ENCODE measurements around the gene SIL1. TPM values are rescaled to one million over a fixed set of nuclear protein-coding genes. Genes with fewer than 3 reads are reported as not detected.

SIL1 gene
- total RNA-seq, 1 donor from 2014 or later = 39.3 TPM

GRCh38 chr5:138999674-139000073 lies 198.5 kb downstream of the SIL1 start:
- intact Hi-C loops (cut with micrococcal nuclease) = no loop called here

GRCh38 chr5:138998521-138998920 lies 199.6 kb downstream of the SIL1 start:
- Histone ChIP-seq H3K27me3 (ENCODE audit: low read depth) (no peaks in the 10 kb centered on the region), H3K27ac (replicated peaks) (no peak overlapping the region), H3K4me1 (no peaks in the 10 kb centered on the region), H3K36me3 (no peaks in the 10 kb centered on the region), H3K9me3 (replicated peaks) (peaks cover 10% of the 10 kb centered on the region), H3K4me3 (no peak overlapping the region)
- intact Hi-C loops (cut with micrococcal nuclease) = no loop called here
- TF ChIP-seq, protein P1, sequence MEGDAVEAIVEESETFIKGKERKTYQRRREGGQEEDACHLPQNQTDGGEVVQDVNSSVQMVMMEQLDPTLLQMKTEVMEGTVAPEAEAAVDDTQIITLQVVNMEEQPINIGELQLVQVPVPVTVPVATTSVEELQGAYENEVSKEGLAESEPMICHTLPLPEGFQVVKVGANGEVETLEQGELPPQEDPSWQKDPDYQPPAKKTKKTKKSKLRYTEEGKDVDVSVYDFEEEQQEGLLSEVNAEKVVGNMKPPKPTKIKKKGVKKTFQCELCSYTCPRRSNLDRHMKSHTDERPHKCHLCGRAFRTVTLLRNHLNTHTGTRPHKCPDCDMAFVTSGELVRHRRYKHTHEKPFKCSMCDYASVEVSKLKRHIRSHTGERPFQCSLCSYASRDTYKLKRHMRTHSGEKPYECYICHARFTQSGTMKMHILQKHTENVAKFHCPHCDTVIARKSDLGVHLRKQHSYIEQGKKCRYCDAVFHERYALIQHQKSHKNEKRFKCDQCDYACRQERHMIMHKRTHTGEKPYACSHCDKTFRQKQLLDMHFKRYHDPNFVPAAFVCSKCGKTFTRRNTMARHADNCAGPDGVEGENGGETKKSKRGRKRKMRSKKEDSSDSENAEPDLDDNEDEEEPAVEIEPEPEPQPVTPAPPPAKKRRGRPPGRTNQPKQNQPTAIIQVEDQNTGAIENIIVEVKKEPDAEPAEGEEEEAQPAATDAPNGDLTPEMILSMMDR (IDR thresholded peaks at IDR 0.05; ENCODE audit: borderline replicate concordance) = no peak
- DNase-seq = no peak

More at GRCh38 chr5:138999674-139000073, 198.5 kb downstream of the SIL1 start:
- no peak for DNase-seq
- no peak overlapping the region for H3K4me3 ChIP-seq
- TF ChIP-seq, protein P1 (IDR thresholded peaks at IDR 0.05; ENCODE audit: borderline replicate concordance) = no peak
- no peaks in the 10 kb centered on the region for H3K27me3 ChIP-seq (ENCODE audit: low read depth)
- H3K36me3 ChIP-seq = no peaks in the 10 kb centered on the region
- H3K4me1 ChIP-seq = no peaks in the 10 kb centered on the region
- H3K27ac ChIP-seq (replicated peaks) = no peak overlapping the region
- peaks cover 10% of the 10 kb centered on the region for H3K9me3 ChIP-seq (replicated peaks)

DNA sequence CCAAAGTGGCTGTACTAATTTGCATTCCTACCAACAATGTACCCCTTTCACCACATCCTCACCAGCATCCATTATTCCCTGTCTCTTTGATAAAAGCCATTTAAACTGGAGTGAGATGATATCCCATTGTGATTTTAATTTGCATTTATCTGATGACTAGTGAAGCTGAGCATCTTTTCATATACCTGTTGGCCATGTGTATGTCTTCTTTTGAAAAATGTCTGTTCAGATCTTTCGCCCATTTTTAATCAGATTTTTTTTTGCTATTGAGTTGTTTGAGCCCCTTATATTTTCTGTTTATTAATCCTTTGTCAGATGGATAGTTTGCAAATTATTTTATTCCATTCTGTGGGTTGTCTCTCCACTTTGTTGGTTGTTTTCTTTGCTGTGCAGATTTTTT lies 202.0 kb downstream of the SIL1 start:
- Histone ChIP-seq H3K4me3 (no peak overlapping the region), H3K36me3 (no peaks in the 10 kb centered on the region), H3K27ac (replicated peaks) (no peak overlapping the region), H3K4me1 (no peaks in the 10 kb centered on the region), H3K27me3 (ENCODE audit: low read depth) (no peaks in the 10 kb centered on the region), H3K9me3 (replicated peaks) (peaks cover 10% of the 10 kb centered on the region)
- DNase-seq = no peak
- TF ChIP-seq, protein P1 (IDR thresholded peaks at IDR 0.05; ENCODE audit: borderline replicate concordance) = no peak
- intact Hi-C loops (cut with micrococcal nuclease) = no loop called here

GRCh38 chr5:138990986-138991590 lies 207.1 kb downstream of the SIL1 start:
- Histone ChIP-seq H3K27ac (replicated peaks) (no peak overlapping the region), H3K36me3 (peaks cover 3% of the 10 kb centered on the region), H3K4me3 (no peak overlapping the region), H3K27me3 (ENCODE audit: low read depth) (no peaks in the 10 kb centered on the region), H3K9me3 (replicated peaks) (peaks cover 2% of the 10 kb centered on the region), H3K4me1 (no peaks in the 10 kb centered on the region)
- DNase-seq = no peak
- TF ChIP-seq, protein P1 (IDR thresholded peaks at IDR 0.05; ENCODE audit: borderline replicate concordance) = no peak
- intact Hi-C loops (cut with micrococcal nuclease) = no loop called here

DNA sequence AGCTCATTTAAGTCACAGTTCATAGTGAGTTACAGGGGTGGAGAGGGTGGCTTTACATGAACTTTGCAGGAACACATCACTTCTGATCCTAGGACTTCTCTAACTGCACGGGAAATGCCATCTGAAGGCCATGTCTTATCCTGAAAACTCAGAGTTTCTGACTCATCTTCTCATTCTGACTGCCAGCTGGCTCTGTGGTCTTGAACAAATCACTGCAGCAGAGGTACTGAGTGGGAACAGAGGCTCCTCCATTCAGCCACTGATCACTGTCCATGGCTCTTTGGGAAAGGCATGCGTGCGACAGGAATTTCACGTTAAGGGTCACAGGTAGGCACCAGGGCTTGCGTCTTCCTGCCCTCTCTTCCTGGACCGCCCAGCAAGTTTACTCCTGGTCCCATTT lies 208.4 kb downstream of the SIL1 start:
- no peak for DNase-seq
- H3K36me3 ChIP-seq = peaks cover 3% of the 10 kb centered on the region
- H3K4me1 ChIP-seq = peaks cover 3% of the 10 kb centered on the region
- no peaks in the 10 kb centered on the region for H3K27me3 ChIP-seq (ENCODE audit: low read depth)
- no peaks in the 10 kb centered on the region for H3K9me3 ChIP-seq (replicated peaks)
- no peak overlapping the region for H3K27ac ChIP-seq (replicated peaks)
- intact Hi-C loops (cut with micrococcal nuclease) = no loop called here
- TF ChIP-seq, protein P1 (IDR thresholded peaks at IDR 0.05; ENCODE audit: borderline replicate concordance) = no peak
- H3K4me3 ChIP-seq = no peak overlapping the region
